Measurements from ENCODE around the gene KIAA0513. TPM values are rescaled to one million over a fixed set of nuclear protein-coding genes. Genes with fewer than 3 reads are reported as not detected.

Gene KIAA0513
- total RNA-seq, 4 donors from 2014 or later = 6.2 to 8.4 (median 7.5) TPM

DNA sequence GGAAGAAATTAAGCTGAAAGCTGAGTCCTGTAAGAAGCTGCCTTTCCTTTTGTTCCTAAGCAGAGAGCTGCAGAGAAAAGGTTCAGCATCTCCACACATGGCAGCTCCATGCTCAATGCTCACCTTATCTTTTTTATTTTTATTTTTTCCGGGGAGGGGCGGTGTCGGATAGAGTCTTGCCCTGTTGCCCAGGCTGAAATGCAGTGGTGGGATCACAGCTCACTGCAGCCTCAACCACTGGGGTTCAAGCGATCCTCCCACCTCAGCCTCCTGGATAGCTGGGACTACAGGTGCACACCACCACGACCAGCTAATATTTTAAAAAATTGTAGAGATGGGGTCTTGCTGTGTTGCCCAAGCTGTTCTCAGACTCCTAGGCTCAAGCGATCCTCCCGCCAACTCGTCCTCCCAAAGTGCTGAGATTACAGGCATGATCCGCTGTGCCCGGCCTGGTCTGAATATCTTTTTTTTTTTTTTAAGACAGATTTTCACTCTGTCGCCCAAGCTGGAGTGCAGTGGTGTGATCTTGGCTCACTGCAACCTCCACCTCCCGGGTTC lies 112.9 kb downstream of the KIAA0513 start:
- 91 to 94% methylated on average over 12 of the region's 12 CpGs for WGBS, 2 donors
- Histone ChIP-seq H3K27ac (no peak overlapping the region), H3K4me1 (peaks cover 13 to 35% of the 10 kb centered on the region in 2 donors), H3K9me3 (no peaks in the 10 kb centered on the region), H3K27me3 (no peaks in the 10 kb centered on the region), H3K4me3 (replicated peaks in 1 of 3) (no peak overlapping the region), H3K36me3 (no peaks in the 10 kb centered on the region)
- TF ChIP-seq POLR2A (IDR thresholded peaks at IDR 0.05) = no peak
- TF ChIP-seq, protein P1, sequence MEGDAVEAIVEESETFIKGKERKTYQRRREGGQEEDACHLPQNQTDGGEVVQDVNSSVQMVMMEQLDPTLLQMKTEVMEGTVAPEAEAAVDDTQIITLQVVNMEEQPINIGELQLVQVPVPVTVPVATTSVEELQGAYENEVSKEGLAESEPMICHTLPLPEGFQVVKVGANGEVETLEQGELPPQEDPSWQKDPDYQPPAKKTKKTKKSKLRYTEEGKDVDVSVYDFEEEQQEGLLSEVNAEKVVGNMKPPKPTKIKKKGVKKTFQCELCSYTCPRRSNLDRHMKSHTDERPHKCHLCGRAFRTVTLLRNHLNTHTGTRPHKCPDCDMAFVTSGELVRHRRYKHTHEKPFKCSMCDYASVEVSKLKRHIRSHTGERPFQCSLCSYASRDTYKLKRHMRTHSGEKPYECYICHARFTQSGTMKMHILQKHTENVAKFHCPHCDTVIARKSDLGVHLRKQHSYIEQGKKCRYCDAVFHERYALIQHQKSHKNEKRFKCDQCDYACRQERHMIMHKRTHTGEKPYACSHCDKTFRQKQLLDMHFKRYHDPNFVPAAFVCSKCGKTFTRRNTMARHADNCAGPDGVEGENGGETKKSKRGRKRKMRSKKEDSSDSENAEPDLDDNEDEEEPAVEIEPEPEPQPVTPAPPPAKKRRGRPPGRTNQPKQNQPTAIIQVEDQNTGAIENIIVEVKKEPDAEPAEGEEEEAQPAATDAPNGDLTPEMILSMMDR (IDR thresholded peaks at IDR 0.05) = no peak
- intact Hi-C loops (cut with DNase I) = no loop called here
- no peak for DNase-seq

DNA sequence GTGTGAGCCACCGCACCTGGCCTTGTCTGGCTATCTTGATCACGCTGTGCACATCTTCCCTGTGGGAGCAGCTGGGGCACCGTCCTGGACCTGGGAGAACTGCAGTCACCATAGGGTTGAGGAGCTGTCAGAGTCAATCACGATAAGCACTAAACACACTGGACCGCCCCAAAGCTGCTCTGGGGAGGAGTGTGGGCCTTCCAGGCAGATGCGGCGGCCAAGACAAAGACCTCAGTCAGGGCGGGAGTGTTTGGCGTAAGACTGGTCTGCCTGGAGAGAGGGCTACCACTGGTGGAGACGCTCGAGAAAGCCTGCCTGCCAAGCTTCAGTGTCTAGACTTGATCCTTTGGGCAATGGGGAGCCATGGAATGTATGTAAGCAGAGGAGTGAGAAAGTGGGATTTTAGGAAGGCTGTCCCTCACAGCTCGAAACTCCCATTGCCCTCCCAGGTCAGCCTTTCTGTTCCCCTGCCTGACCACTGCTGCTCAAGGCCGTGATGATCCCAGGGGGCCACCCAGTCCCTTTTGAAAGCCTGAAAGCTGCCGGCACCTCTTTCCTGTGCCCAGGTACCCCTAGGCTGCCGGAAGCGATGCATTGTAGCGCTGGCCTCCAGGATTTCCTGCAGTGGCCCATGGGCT lies 114.0 kb downstream of the KIAA0513 start:
- 78 to 81% methylated on average over 10 to 17 of the region's 17 CpGs for WGBS, 2 donors
- H3K4me1 ChIP-seq = peaks cover 10 to 39% of the 10 kb centered on the region in 2 donors
- H3K27me3 ChIP-seq = no peaks in the 10 kb centered on the region
- TF ChIP-seq, protein P1 (IDR thresholded peaks at IDR 0.05) = no peak
- TF ChIP-seq POLR2A (IDR thresholded peaks at IDR 0.05) = no peak
- DNase-seq = no peak
- H3K4me3 ChIP-seq (replicated peaks in 1 of 3) = no peak overlapping the region
- no peaks in the 10 kb centered on the region for H3K9me3 ChIP-seq
- H3K27ac ChIP-seq = no peak overlapping the region
- H3K36me3 ChIP-seq = no peaks in the 10 kb centered on the region
- intact Hi-C loops (cut with DNase I) = no loop called here

DNA sequence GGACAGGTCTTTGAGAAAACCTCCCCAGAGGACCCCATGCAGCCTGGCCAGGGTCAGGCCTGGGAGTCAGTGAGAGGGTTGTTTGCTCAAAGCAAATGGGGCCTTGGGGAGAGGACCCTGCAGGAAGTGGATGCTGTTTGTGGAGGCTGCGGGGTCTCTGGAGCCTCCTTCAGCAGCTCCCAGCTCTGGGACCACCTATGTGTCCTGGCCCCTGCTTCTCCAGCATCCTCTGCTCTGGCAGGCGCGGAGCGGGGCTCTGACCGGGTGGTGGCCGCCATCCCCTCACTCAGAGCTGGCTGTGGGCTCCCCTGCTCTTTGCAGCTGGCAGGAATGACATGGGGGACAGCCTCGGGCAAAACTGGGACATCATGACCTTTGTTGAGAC lies 114.5 kb downstream of the KIAA0513 start:
- Histone ChIP-seq H3K9me3 (no peaks in the 10 kb centered on the region), H3K36me3 (no peaks in the 10 kb centered on the region), H3K27ac (no peak overlapping the region), H3K4me3 (replicated peaks in 1 of 3) (no peak overlapping the region), H3K27me3 (no peaks in the 10 kb centered on the region), H3K4me1 (peaks cover 7 to 39% of the 10 kb centered on the region in 2 donors)
- intact Hi-C loops (cut with DNase I) = no loop called here
- TF ChIP-seq, protein P1 (IDR thresholded peaks at IDR 0.05) = no peak
- no peak for TF ChIP-seq POLR2A (IDR thresholded peaks at IDR 0.05)
- WGBS, 2 donors = 80 to 92% methylated on average over 1 to 7 of the region's 7 CpGs
- no peak for DNase-seq

DNA sequence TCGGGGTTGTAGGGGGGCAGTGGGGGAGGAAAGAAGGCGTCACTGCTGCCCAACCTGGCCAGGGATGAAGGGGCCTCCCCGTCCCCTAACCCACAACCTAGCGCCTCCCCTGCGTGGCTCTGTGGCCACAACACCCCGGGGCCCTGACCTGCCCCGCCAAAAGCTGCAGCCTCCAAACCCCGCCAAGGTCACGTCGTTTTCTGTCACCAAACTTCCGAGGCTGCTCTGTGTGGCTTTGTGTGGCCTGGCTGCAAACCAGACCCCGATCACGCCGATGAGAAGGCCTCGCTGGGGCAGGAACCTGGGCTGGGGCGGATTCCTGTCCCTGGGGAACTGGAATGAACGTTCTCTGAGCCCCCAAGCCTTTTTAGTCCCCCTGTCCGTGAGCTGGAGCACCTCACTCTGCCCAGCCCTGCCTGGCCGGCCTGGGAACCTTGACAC lies 115.2 kb downstream of the KIAA0513 start:
- Histone ChIP-seq H3K4me3 (replicated peaks in 1 of 3) (no peak overlapping the region), H3K9me3 (no peaks in the 10 kb centered on the region), H3K27ac (no peak overlapping the region), H3K27me3 (no peaks in the 10 kb centered on the region), H3K36me3 (no peaks in the 10 kb centered on the region), H3K4me1 (peaks cover 3 to 34% of the 10 kb centered on the region in 2 donors)
- intact Hi-C loops (cut with DNase I) = no loop called here
- DNase-seq = no peak
- WGBS, 2 donors = 86 to 92% methylated on average over 19 of the region's 19 CpGs
- TF ChIP-seq POLR2A (IDR thresholded peaks at IDR 0.05) = no peak
- TF ChIP-seq, protein P1 (IDR thresholded peaks at IDR 0.05) = no peak

Other genes with a start within 250 kb of the KIAA0513 start
- gene CRISPLD2, start 207.8 kb upstream of the KIAA0513 start, total RNA-seq = 100 to 1,000 TPM in 2 of 4 donors, 10 to 100 TPM in 2; 48.0 to 261 (median 108) TPM
- gene ZDHHC7, start 16.3 kb upstream of the KIAA0513 start, total RNA-seq = 10 to 100 TPM; 49.8 to 59.2 (median 54.3) TPM
- not detected for gene CIBAR2, start 84.7 kb downstream of the KIAA0513 start, total RNA-seq

Measured in thyroid gland (tissue), 4 donors.